Lower leg skin (tissue), 4 donors: ENCODE measurements around the gene TAF11L9. TPM values are rescaled to one million over a fixed set of nuclear protein-coding genes. Genes with fewer than 3 reads are reported as not detected.
"Not testable (repeated sequence)": the region's sequence is repeated elsewhere in the genome, so short reads cannot be mapped to it uniquely, and the experiment has no call there.

ENCODE experiments used
- DNase-seq, 2 donors: peaks; one replicate each; pipeline ENCODE4 v3.0.0-alpha.2; 2019; ENCODE audit warnings: low spot score in 2 of 2
- H3K4me3 ChIP-seq: fragments of 200-600 bp; sonication (generic); 2 replicates; pipeline ENCODE4 v1.5.1; 2017; ENCODE audit warnings: mild to moderate bottlenecking, low read depth; ENCODE audit not compliant: poor library complexity, severe bottlenecking
- POLR2A ChIP-seq, 2 donors: fragments of 450-650 bp; IDR thresholded peaks; one replicate each; pipeline ENCODE4 v1.6.1; 2016 to 2017; ENCODE audit warnings: antibody characterized with exemption in 2 of 2, mild to moderate bottlenecking in 1 of 2, moderate library complexity in 1 of 2
- WGBS, 2 donors: methylation state at CpG; one replicate each; pipeline ENCODE4 v1.1.5; 2018; 5-methylcytosine and 5-hydroxymethylcytosine counted together
- intact Hi-C: fragments of 100-400 bp; cut with DNase I; formaldehyde crosslinking; loops from one replicate; pipeline ENCODE4 v1.15.0; 2023; ENCODE audit warnings: low total_unique reads
- total RNA-seq, 4 donors: library from RNA; depleted of rRNA; stranded (reverse); fragments of >200 nt; gene quantifications; one replicate each; pipeline ENCODE4 v1.1.0, GENCODE V29; 2016
- TF ChIP-seq, protein P1 (sequence below), 3 donors: fragments of 450-650 bp; IDR thresholded peaks; one replicate each; pipeline ENCODE4 v1.5.1; 2016; ENCODE audit warnings: antibody characterized with exemption in 3 of 3, mild to moderate bottlenecking in 3 of 3, moderate library complexity in 2 of 3

TAF11L9 gene
- not detected for total RNA-seq

DNA sequence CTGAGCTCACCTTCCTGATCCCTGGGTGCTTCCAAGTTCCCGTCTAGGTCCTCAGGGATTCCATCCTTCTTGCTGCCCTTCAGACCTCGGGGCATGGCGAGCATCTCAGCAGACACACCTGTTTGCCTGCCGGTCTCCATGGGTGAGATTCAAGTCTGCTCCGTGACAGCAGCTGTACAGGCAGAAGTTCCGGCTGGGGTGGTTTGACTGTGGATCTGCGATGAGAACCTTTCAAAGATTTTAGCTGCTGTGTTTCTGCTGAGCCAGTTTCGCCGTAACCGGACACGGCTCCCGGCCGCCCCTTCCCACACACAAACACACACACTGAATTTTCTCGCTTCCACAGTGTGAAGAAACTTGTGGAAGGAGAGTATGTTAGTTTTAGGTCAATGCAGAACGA, at the start of gene TAF11L9:
Gene TAF11L9 (minus strand): TSS at position 140 of the 400 bp plus-strand sequence.
- WGBS, 2 donors, result 89 to 94% methylated on average over 13 of the region's 15 CpGs
- H3K4me3 ChIP-seq, intact Hi-C loops, DNase-seq: not testable (repeated sequence)

GRCh38 chr5:17634160-17634559, 40.0 kb upstream of the TAF11L9 start, which contains the start of gene TAF11L14:
Gene TAF11L14 (plus strand): TSS chr5:17634460.
- TF ChIP-seq POLR2A (IDR thresholded peaks at IDR 0.05), result no peak
- TF ChIP-seq, protein P1, sequence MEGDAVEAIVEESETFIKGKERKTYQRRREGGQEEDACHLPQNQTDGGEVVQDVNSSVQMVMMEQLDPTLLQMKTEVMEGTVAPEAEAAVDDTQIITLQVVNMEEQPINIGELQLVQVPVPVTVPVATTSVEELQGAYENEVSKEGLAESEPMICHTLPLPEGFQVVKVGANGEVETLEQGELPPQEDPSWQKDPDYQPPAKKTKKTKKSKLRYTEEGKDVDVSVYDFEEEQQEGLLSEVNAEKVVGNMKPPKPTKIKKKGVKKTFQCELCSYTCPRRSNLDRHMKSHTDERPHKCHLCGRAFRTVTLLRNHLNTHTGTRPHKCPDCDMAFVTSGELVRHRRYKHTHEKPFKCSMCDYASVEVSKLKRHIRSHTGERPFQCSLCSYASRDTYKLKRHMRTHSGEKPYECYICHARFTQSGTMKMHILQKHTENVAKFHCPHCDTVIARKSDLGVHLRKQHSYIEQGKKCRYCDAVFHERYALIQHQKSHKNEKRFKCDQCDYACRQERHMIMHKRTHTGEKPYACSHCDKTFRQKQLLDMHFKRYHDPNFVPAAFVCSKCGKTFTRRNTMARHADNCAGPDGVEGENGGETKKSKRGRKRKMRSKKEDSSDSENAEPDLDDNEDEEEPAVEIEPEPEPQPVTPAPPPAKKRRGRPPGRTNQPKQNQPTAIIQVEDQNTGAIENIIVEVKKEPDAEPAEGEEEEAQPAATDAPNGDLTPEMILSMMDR (IDR thresholded peaks at IDR 0.05), result no peak
- H3K4me3 ChIP-seq, result no peak within 1 kb of the TSS
- intact Hi-C loops, result no loop called here
- no peak for DNase-seq
- 70 to 75% methylated on average over 5 of the region's 5 CpGs for WGBS, 2 donors

- H3K4me3 ChIP-seq, intact Hi-C loops, DNase-seq: not testable (repeated sequence)
- WGBS, 2 donors, result 92 to 100% methylated on average over 5 to 12 of the region's 12 CpGs
These were observed 37.6 kb upstream of the TAF11L9 start, which contains the start of gene TAF11L13 for GRCh38 chr5:17631788-17632187. Gene TAF11L13 (plus strand): TSS chr5:17632088.

DNA sequence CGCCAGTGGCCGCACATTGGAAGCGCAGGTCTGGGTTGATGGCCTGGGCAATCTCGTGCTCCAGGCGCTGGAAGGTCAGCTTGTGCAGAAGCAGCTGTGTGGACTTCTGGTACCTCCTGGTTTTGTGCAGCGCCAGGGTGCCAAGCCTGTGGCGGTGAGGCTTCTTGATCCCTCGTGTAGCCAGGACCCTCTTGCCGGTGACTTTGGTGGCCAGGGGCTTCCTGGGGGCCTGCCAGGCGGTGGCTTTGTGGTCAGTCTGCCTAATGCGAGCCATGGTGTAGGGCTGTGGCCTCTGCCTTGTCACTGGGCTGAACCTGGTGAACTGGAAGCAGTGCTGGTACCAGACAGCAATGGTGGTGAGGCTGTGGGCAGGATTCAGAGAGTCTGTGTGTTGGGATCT, 31.5 kb upstream of the TAF11L9 start:
- TF ChIP-seq, protein P1 (IDR thresholded peaks at IDR 0.05), result no peak
- TF ChIP-seq POLR2A (IDR thresholded peaks at IDR 0.05), result no peak
- DNase-seq, result no peak
- no peak overlapping the region for H3K4me3 ChIP-seq
- 92 to 98% methylated on average over 7 to 8 of the region's 11 CpGs for WGBS, 2 donors
- intact Hi-C loops, result no loop called here

DNA sequence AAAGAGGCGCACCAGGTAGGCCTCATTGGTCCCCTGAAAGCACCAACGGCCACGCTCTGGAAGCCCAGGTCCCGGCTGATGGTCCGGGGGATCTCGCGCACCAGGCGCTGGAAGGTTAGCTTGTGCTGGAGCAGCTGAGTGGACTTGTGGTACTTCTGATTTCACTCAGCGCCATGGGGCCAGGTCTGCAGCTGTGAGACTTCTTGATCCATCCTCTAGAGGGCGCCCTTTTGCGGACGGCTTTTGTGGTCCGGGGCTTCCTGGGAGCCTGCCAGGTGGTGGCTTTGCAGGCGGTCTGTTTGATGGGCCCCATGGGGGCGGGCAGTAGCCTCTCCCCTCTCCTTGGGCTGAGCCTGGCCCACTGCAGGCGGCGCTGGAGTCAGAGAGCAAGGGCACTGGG, 26.4 kb upstream of the TAF11L9 start:
- intact Hi-C loops, result no loop called here
- DNase-seq, result no peak
- TF ChIP-seq, protein P1 (IDR thresholded peaks at IDR 0.05), result no peak
- no peak for TF ChIP-seq POLR2A (IDR thresholded peaks at IDR 0.05)
- no peak overlapping the region for H3K4me3 ChIP-seq
- WGBS, 2 donors, result 80 to 87% methylated on average over 5 to 15 of the region's 17 CpGs

- intact Hi-C loops, result no loop called here
- TF ChIP-seq, protein P1 (IDR thresholded peaks at IDR 0.05), result no peak
- TF ChIP-seq POLR2A (IDR thresholded peaks at IDR 0.05), result no peak
- no peak for DNase-seq
- WGBS, 2 donors, result 57 to 60% methylated on average over 3 of the region's 3 CpGs
- H3K4me3 ChIP-seq, result no peak overlapping the region
These were observed 25.2 kb upstream of the TAF11L9 start for GRCh38 chr5:17619354-17619753.

DNA sequence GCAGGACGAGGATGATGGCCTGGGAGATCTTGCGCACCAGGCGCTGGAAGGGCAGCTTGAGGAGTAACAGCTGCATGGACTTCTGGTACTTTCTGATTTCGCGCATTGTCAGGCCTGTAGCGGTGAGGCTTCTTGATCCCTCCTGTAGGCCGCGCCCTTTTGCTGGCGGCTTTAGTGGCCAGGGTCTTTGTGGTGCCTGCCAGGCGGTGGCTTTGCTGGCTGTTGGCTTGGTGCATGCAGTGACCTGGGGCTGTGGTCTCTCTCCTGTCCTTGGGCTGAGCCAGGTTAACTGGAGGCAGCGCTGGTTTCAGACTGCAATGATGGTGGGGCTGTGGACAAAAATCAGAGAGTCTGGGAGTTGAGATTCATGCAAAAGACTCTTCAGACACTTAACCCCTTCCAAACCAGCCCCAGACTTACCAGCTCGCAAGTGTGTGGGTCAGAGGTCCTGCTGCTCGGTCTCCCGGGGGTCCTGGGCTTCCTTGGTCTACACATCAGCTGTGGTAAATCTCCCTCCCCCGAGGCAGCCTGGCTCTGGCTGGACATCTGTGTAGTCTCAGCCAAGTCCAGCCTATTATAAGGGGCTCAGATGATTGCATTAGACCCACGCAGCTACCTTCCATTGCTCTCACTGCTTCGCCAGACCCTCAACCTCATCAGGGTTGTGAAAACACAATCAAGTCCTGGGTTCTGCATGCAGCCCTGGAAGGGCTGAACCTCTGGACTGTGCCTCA, 20.8 kb upstream of the TAF11L9 start:
- TF ChIP-seq, protein P1 (IDR thresholded peaks at IDR 0.05), result no peak
- TF ChIP-seq POLR2A (IDR thresholded peaks at IDR 0.05), result no peak
- DNase-seq, result no peak
- intact Hi-C loops, result no loop called here
- H3K4me3 ChIP-seq, result no peak overlapping the region
- WGBS, 2 donors, result 91 to 95% methylated on average over 15 to 17 of the region's 17 CpGs

- intact Hi-C loops, H3K4me3 ChIP-seq, DNase-seq: not testable (repeated sequence)
- 66 to 67% methylated on average over 2 of the region's 2 CpGs for WGBS, 2 donors
These were observed 15.9 kb upstream of the TAF11L9 start, which contains the start of gene TAF11L12 for GRCh38 chr5:17610092-17610491. Gene TAF11L12 (plus strand): TSS chr5:17610392.

DNA sequence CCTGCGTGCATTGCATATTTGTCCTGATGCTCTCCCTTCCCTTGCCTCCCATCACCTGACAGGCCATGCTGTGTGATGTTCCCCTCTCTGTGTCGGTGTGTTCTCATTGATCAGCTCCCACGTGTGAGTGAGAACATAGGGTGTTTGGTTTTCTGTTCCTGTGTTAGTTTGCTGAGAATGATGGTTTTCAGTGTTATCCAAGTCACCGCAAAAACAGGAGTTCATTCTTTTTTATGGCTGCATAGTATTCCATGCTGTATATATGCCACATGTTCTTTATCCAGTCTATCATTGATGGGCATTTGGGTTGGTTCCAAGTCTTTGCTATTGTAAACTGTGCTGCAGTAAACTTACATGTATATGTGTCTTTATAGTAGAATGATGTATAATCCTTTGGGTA, 13.3 kb upstream of the TAF11L9 start:
- intact Hi-C loops, H3K4me3 ChIP-seq, DNase-seq: not testable (repeated sequence)
- 82 to 92% methylated on average over 4 of the region's 4 CpGs for WGBS, 2 donors
